ENCODE results near the gene FLAD1. TPM values are rescaled to one million over a fixed set of nuclear protein-coding genes. Genes with fewer than 3 reads are reported as not detected.

The FLAD1 gene
- total RNA-seq, 1 experiment from 2014 or later: 88.3 TPM

- Mint-ChIP-seq H3K4me3 (peak within 1 kb of the TSS; percentile 93), H3K4me1 (peaks cover 34% of the 10 kb centered on the region), H3K27ac (peak within 1 kb of the TSS; percentile 91), H3K36me3 (peaks cover 42% of the 10 kb centered on the region), H3K27me3 (ENCODE audit: low read depth) (no peaks in the 10 kb centered on the region), H3K9me3 (no peaks in the 10 kb centered on the region)
- DNase-seq (ENCODE audit: low spot score): peak; percentile 83
- POLR2A ChIA-PET: interaction anchor here (0.6 to 3.2 kb wide), 7 partner anchors 9 to 161 kb away, joined by 3 to 26 read pairs (median 8); partner anchors contain the start of genes FLAD1 and SHC1
- CTCF ChIA-PET: interaction anchor here (0.7 to 4.1 kb wide), 13 partner anchors 10 to 212 kb away, joined by 3 to 33 read pairs (median 7); partner anchors contain the start of genes FLAD1, KRTCAP2, LENEP and PMVK
- peak; percentile 69 for ATAC-seq
- TF ChIP-seq AFF4 (CRISPR knock-in tag; IDR thresholded peaks at IDR 0.05; ENCODE audit: borderline replicate concordance) (no peak; the same call in 1 of the 2 replicates), MXD4 (CRISPR knock-in tag; IDR thresholded peaks at IDR 0.05; ENCODE audit: borderline replicate concordance) (no peak), ZNF281 (CRISPR knock-in tag; IDR thresholded peaks at IDR 0.05) (no peak), TP53 (CRISPR knock-in tag; IDR thresholded peaks at IDR 0.05) (peak; percentile 47; the same call in 1 of the 2 replicates), STAT6 (CRISPR knock-in tag; conservative IDR thresholded peaks at IDR 0.05; ENCODE audit: low read depth) (0 out of 2 replicates have a peak, but pooled peaks have one; percentile 27), NR2C2 (CRISPR knock-in tag; IDR thresholded peaks at IDR 0.05) (no peak), ESRRA (CRISPR knock-in tag; IDR thresholded peaks at IDR 0.05; ENCODE audit: borderline replicate concordance) (peak; percentile 69; the same call in 1 of the 2 replicates), E2F1 (CRISPR knock-in tag; IDR thresholded peaks at IDR 0.05) (no peak), JUN (CRISPR knock-in tag; IDR thresholded peaks at IDR 0.05) (0 out of 2 replicates have a peak, but pooled peaks have one; percentile 62), NFE2L1 (CRISPR knock-in tag; IDR thresholded peaks at IDR 0.05) (no peak; the same call in 1 of the 2 replicates), ZNF219 (CRISPR knock-in tag; IDR thresholded peaks at IDR 0.05; ENCODE audit: borderline replicate concordance) (0 out of 2 replicates have a peak, but pooled peaks have one; percentile 66), PRDM15 (CRISPR knock-in tag; IDR thresholded peaks at IDR 0.05) (no peak), NFYB (CRISPR knock-in tag; conservative IDR thresholded peaks at IDR 0.05; ENCODE audit: low read depth) (peak; percentile 30; the same call in 1 of the 2 replicates), CREB1 (CRISPR knock-in tag; IDR thresholded peaks at IDR 0.05) (no peak; the same call in 1 of the 2 replicates), GABPB1 (CRISPR knock-in tag; IDR thresholded peaks at IDR 0.05) (peak; percentile 57), NR3C1 (CRISPR knock-in tag; conservative IDR thresholded peaks at IDR 0.05; ENCODE audit: low read depth) (peak; percentile 96; the same call in 1 of the 2 replicates), NFATC4 (CRISPR knock-in tag; IDR thresholded peaks at IDR 0.05) (peak; percentile 90), ZBTB43 (CRISPR knock-in tag; IDR thresholded peaks at IDR 0.05) (no peak)
These were observed 21.7 kb upstream of the FLAD1 start, which contains the start of gene PYGO2 for GRCh38 chr1:154961207-154962155. Gene PYGO2, minus strand, starts transcription at chr1:154961782. Its CDS starts 206 bp downstream, at chr1:154961576.
